Right lobe of liver (tissue), 4 donors: Measurements from ENCODE around the gene ARX.

Experiments
- CTCF ChIP-seq, 4 donors: fragments of 200-600 bp in 3 of 4; fragments of 450-650 bp in 1 of 4; IDR thresholded peaks; one replicate each; pipeline versions ENCODE4 v1.5.1 to v1.8.0; 2016 to 2022; ENCODE audit warnings: antibody characterized with exemption in 4 of 4, mild to moderate bottlenecking in 2 of 4
- POLR2A ChIP-seq: fragments of 450-650 bp; IDR thresholded peaks from one replicate; pipeline ENCODE4 v1.6.1; 2017; ENCODE audit warnings: antibody characterized with exemption, mild to moderate bottlenecking
- donor health status: DM: no; HTN: no; CAD: no.
- donor health status: DM: no; HTN: no; CAD: no.
- donor health status: DM: no; HTN: yes; CAD: no.

- no peak for TF ChIP-seq CTCF (IDR thresholded peaks at IDR 0.05)
- no peak for TF ChIP-seq POLR2A
These were observed 60.3 kb downstream of the ARX start for GRCh38 chrX:24955372-24955930.
